Endodermal cell (in vitro differentiated cells): Measurements from ENCODE around the gene FOXA1. TPM values are rescaled to one million over a fixed set of nuclear protein-coding genes. Genes with fewer than 3 reads are reported as not detected.

Experiments
- DNase-seq: peaks from one replicate; pipeline ENCODE4 v3.0.0-alpha.2; 2017
- H3K27ac ChIP-seq: 2 replicates; pipeline ENCODE4 v1.5.1; 2013; ENCODE audit warnings: mild to moderate bottlenecking, low read depth, low read length, moderate library complexity
- H3K27me3 ChIP-seq: 2 replicates; pipeline ENCODE4 v1.6.1; 2013; ENCODE audit warnings: mild to moderate bottlenecking, low read length, moderate library complexity; ENCODE audit not compliant: insufficient read depth, control insufficient read depth, poor library complexity, severe bottlenecking
- H3K36me3 ChIP-seq: 2 replicates; pipeline ENCODE4 v1.7.0; 2013; ENCODE audit warnings: mild to moderate bottlenecking, low read length, moderate library complexity; ENCODE audit not compliant: control insufficient read depth, insufficient read depth
- H3K4me1 ChIP-seq: one replicate; pipeline ENCODE4 v1.7.0; 2013; ENCODE audit warnings: low read length; ENCODE audit not compliant: control insufficient read depth, insufficient read depth
- H3K4me3 ChIP-seq: 2 replicates; pipeline ENCODE4 v1.5.1; 2013; ENCODE audit warnings: mild to moderate bottlenecking, low read length, moderate library complexity
- H3K9ac ChIP-seq: 2 replicates; pipeline ENCODE4 v1.6.1; 2013; ENCODE audit warnings: mild to moderate bottlenecking, low read length, moderate library complexity; ENCODE audit not compliant: poor library complexity, severe bottlenecking; ENCODE audit errors: extremely low read depth
- H3K9me3 ChIP-seq: 2 replicates; pipeline ENCODE4 v1.6.1; 2013; ENCODE audit warnings: mild to moderate bottlenecking, low read length, moderate library complexity; ENCODE audit not compliant: control insufficient read depth
- H3K27ac Mint-ChIP-seq: 2 replicates; pipeline ENCODE4 v1.8.0; 2020; ENCODE audit warnings: mixed read lengths
- H3K27me3 Mint-ChIP-seq: 2 replicates; pipeline ENCODE4 v1.8.0; 2021; ENCODE audit warnings: mild to moderate bottlenecking, mixed read lengths; ENCODE audit not compliant: insufficient read depth
- H3K36me3 Mint-ChIP-seq: 2 replicates; pipeline ENCODE4 v1.8.0; 2020; ENCODE audit warnings: low read depth, mixed read lengths
- H3K4me1 Mint-ChIP-seq: 2 replicates; pipeline ENCODE4 v1.8.0; 2020; ENCODE audit warnings: mixed read lengths
- H3K4me3 Mint-ChIP-seq: 2 replicates; pipeline ENCODE4 v1.8.0; 2020; ENCODE audit warnings: mild to moderate bottlenecking, moderate library complexity, mixed read lengths
- H3K9me3 Mint-ChIP-seq: 2 replicates; pipeline ENCODE4 v1.8.0; 2020; ENCODE audit warnings: mild to moderate bottlenecking, mixed read lengths
- WGBS, 2 experiments: methylation state at CpG; one replicate each; pipeline versions ENCODE4 v1.1.5 to v1.1.7; 2013; ENCODE audit warnings: missing lambda C conversion rate in 2 of 2, mixed read lengths in 1 of 2; ENCODE audit not compliant: insufficient coverage in 1 of 2, insufficient read length in 1 of 2; 5-methylcytosine and 5-hydroxymethylcytosine counted together
- total RNA-seq, 2 donors: library from RNA; stranded (reverse); fragmentation: NEBNext Ultra II Directional in 1 of 2; extraction: Animal tissue kit (Norgen Biotek cat#: 25700) in 1 of 2; gene quantifications; 2 replicates in 1 of 2; 3 replicates in 1 of 2; pipeline ENCODE4 v1.2.1, GENCODE V29; 2021
- TF ChIP-seq, protein P1 (sequence below): fragments of 200-600 bp; sonication (generic); conservative IDR thresholded peaks from 2 replicates; pipeline ENCODE4 v1.5.0; 2021; ENCODE audit warnings: antibody characterized with exemption, mild to moderate bottlenecking

The FOXA1 gene
- total RNA-seq, 2 donors from 2014 or later: 41.2 to 51.4 TPM

DNA sequence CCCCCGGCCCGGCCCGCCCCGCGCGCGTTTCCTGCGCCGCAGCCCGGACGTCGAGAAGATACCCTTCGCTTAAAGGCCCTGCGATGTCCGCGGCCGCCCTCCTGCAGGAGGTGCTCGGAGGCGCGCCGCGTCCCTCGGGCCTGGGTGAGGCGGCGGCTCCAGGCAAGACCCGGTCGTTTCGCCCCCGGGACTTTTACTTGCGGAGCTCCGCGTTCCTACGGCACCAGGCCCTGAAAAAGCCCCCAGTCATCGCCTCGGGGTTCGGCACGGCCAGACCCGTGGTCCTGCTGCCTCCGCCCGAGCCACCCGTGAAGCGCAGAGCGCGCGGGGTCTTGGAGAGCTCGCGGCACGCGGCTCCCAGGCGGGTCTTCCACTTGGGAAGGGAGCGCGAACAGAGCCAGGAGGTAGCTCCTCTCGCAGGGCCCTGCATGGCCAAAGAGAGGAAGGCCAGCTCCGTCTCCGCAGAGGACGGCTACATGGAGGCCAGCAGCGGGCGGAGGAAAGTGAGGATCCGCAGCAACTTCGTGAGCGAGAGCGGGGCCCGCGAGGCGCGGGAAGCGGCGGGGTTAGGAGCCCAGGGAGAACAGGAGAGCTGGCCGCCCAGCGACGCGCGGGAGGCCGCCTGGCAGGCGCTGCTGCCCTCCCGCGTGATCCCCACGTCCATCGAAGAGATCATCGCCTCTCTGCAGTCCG, 27.3 kb upstream of the FOXA1 start:
- Histone ChIP-seq H3K9me3 (no peaks in the 10 kb centered on the region), H3K4me3 (peak overlapping the region; percentile 29), H3K4me1 (no peaks in the 10 kb centered on the region), H3K27me3 (peaks cover 45% of the 10 kb centered on the region), H3K36me3 (no peaks in the 10 kb centered on the region), H3K27ac (no peak overlapping the region), H3K9ac (no peak overlapping the region)
- Mint-ChIP-seq H3K4me3 (peak overlapping the region; percentile 48), H3K36me3 (peaks cover 14% of the 10 kb centered on the region), H3K4me1 (no peaks in the 10 kb centered on the region), H3K9me3 (no peaks in the 10 kb centered on the region), H3K27me3 (peaks cover 68% of the 10 kb centered on the region), H3K27ac (no peak overlapping the region)
- TF ChIP-seq, protein P1, sequence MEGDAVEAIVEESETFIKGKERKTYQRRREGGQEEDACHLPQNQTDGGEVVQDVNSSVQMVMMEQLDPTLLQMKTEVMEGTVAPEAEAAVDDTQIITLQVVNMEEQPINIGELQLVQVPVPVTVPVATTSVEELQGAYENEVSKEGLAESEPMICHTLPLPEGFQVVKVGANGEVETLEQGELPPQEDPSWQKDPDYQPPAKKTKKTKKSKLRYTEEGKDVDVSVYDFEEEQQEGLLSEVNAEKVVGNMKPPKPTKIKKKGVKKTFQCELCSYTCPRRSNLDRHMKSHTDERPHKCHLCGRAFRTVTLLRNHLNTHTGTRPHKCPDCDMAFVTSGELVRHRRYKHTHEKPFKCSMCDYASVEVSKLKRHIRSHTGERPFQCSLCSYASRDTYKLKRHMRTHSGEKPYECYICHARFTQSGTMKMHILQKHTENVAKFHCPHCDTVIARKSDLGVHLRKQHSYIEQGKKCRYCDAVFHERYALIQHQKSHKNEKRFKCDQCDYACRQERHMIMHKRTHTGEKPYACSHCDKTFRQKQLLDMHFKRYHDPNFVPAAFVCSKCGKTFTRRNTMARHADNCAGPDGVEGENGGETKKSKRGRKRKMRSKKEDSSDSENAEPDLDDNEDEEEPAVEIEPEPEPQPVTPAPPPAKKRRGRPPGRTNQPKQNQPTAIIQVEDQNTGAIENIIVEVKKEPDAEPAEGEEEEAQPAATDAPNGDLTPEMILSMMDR: peak; percentile 51
- WGBS, 2 experiments: 12 to 22% methylated on average over 27 to 81 of the region's 81 CpGs
- DNase-seq: peak; percentile 85

GRCh38 chr14:37620856-37621255, 25.8 kb upstream of the FOXA1 start:
- Histone ChIP-seq H3K9me3 (peaks cover 5% of the 10 kb centered on the region), H3K36me3 (no peaks in the 10 kb centered on the region), H3K27ac (no peak overlapping the region), H3K9ac (no peak overlapping the region), H3K4me3 (no peak overlapping the region), H3K27me3 (peaks cover 45% of the 10 kb centered on the region), H3K4me1 (no peaks in the 10 kb centered on the region)
- H3K4me3 Mint-ChIP-seq: no peak overlapping the region
- peaks cover 64% of the 10 kb centered on the region for H3K27me3 Mint-ChIP-seq
- peaks cover 11% of the 10 kb centered on the region for H3K9me3 Mint-ChIP-seq
- no peaks in the 10 kb centered on the region for H3K4me1 Mint-ChIP-seq
- DNase-seq: no peak
- TF ChIP-seq, protein P1: no peak
- peaks cover 21% of the 10 kb centered on the region for H3K36me3 Mint-ChIP-seq
- no peak overlapping the region for H3K27ac Mint-ChIP-seq

GRCh38 chr14:37618498-37619028, 23.5 kb upstream of the FOXA1 start:
- Mint-ChIP-seq H3K27me3 (peaks cover 49% of the 10 kb centered on the region), H3K4me1 (no peaks in the 10 kb centered on the region), H3K27ac (no peak overlapping the region), H3K4me3 (no peak overlapping the region), H3K36me3 (peaks cover 26% of the 10 kb centered on the region), H3K9me3 (peaks cover 31% of the 10 kb centered on the region)
- DNase-seq: no peak
- no peak overlapping the region for H3K4me3 ChIP-seq
- no peaks in the 10 kb centered on the region for H3K4me1 ChIP-seq
- 95 to 100% methylated on average over 1 of the region's 1 CpG for WGBS, 2 experiments
- H3K9ac ChIP-seq: no peak overlapping the region
- H3K27ac ChIP-seq: no peak overlapping the region
- peaks cover 28% of the 10 kb centered on the region for H3K9me3 ChIP-seq
- H3K36me3 ChIP-seq: no peaks in the 10 kb centered on the region
- peaks cover 35% of the 10 kb centered on the region for H3K27me3 ChIP-seq
- TF ChIP-seq, protein P1: no peak
